ENCODE results near the gene DNTTIP2.

The DNTTIP2 gene

GRCh38 chr1:93909146-93910050, 30.4 kb upstream of the DNTTIP2 start, which contains the start of gene GCLM:
GCLM (minus strand) TSS chr1:93909430; CDS start chr1:93909163, 267 bp downstream.
- in situ Hi-C loops (cut with MboI; ENCODE audit: low sequenced_read_pairs, unreplicated experiment), result no loop called here

GRCh38 chr1:93908394-93909145, 29.6 kb upstream of the DNTTIP2 start:
- TF ChIP-seq CTCF (IDR thresholded peaks at IDR 0.05; ENCODE audit: borderline replicate concordance, control extremely low read depth, extremely low read depth, insufficient read depth, missing control alignments), result no peak
- DNase-seq (ENCODE audit: low spot score), result peak; percentile 55
- in situ Hi-C loops (cut with MboI; ENCODE audit: low sequenced_read_pairs, unreplicated experiment), result no loop called here

More at GRCh38 chr1:93909146-93910050, 30.4 kb upstream of the DNTTIP2 start, which contains the start of gene GCLM:
- TF ChIP-seq CTCF (IDR thresholded peaks at IDR 0.05; ENCODE audit: borderline replicate concordance, control extremely low read depth, extremely low read depth, insufficient read depth, missing control alignments), result peak; percentile 99
- DNase-seq (ENCODE audit: low spot score), result peak; percentile 93

- DNase-seq (ENCODE audit: low spot score), result no peak
- in situ Hi-C loops (cut with MboI; ENCODE audit: low sequenced_read_pairs, unreplicated experiment), result no loop called here
- no peak for TF ChIP-seq CTCF (IDR thresholded peaks at IDR 0.05; ENCODE audit: borderline replicate concordance, control extremely low read depth, extremely low read depth, insufficient read depth, missing control alignments)
Measured at GRCh38 chr1:93907718-93908117, 28.7 kb upstream of the DNTTIP2 start.

- no peak for DNase-seq (ENCODE audit: low spot score)
- TF ChIP-seq CTCF (IDR thresholded peaks at IDR 0.05; ENCODE audit: borderline replicate concordance, control extremely low read depth, extremely low read depth, insufficient read depth, missing control alignments), result no peak
- in situ Hi-C loops (cut with MboI; ENCODE audit: low sequenced_read_pairs, unreplicated experiment), result no loop called here
Measured at GRCh38 chr1:93906480-93906879, 27.5 kb upstream of the DNTTIP2 start.

- TF ChIP-seq CTCF (IDR thresholded peaks at IDR 0.05; ENCODE audit: borderline replicate concordance, control extremely low read depth, extremely low read depth, insufficient read depth, missing control alignments), result no peak
- DNase-seq (ENCODE audit: low spot score), result no peak
Measured at GRCh38 chr1:93905734-93906133, 26.7 kb upstream of the DNTTIP2 start.

GRCh38 chr1:93905051-93905450, 26.0 kb upstream of the DNTTIP2 start:
- no peak for DNase-seq (ENCODE audit: low spot score)
- in situ Hi-C loops (cut with MboI; ENCODE audit: low sequenced_read_pairs, unreplicated experiment), result no loop called here
- no peak for TF ChIP-seq CTCF (IDR thresholded peaks at IDR 0.05; ENCODE audit: borderline replicate concordance, control extremely low read depth, extremely low read depth, insufficient read depth, missing control alignments)

More at GRCh38 chr1:93905734-93906133, 26.7 kb upstream of the DNTTIP2 start:
- in situ Hi-C loops (cut with MboI; ENCODE audit: low sequenced_read_pairs, unreplicated experiment), result no loop called here

Data from GM13976 (cell line).